ENCODE data around the gene PCNA.

- TF ChIP-seq POLR2AphosphoS5 (IDR thresholded peaks at IDR 0.05; ENCODE audit: low read depth, low read length) (no peak), TAF1 (IDR thresholded peaks at IDR 0.05; ENCODE audit: borderline replicate concordance, insufficient read depth, low read length) (no peak), SIN3A (IDR thresholded peaks at IDR 0.05; ENCODE audit: borderline replicate concordance, insufficient read depth, low read length) (no peak), REST (IDR thresholded peaks at IDR 0.05; ENCODE audit: insufficient read depth in 1 of 2, low read depth in 2 of 2, low read length in 2 of 2) (no peak), FOXP2 (optimal IDR thresholded peaks at IDR 0.05; ENCODE audit: borderline replicate concordance, extremely low read depth, extremely low read length, insufficient read depth) (no peak)
Observed at GRCh38 chr20:5156675-5157448, 37.1 kb upstream of the PCNA start.

Measured in PFSK-1 (cell line).